ENCODE measurements around the gene MRPL52. TPM values are rescaled to one million over a fixed set of nuclear protein-coding genes. Genes with fewer than 3 reads are reported as not detected.

The MRPL52 gene
- total and polyA plus RNA-seq, 2 of the 13 experiments (the other 11 are each of a cell fraction or from before 2014, with no cell fraction given), result 118 to 329 TPM

- TF ChIP-seq NCOA2 (CRISPR knock-in tag; IDR thresholded peaks at IDR 0.05), result no peak
- no peak for TF ChIP-seq ELF1 (CRISPR knock-in tag; IDR thresholded peaks at IDR 0.05)
- TF ChIP-seq HNF4G (IDR thresholded peaks at IDR 0.05; ENCODE audit: borderline replicate concordance, low read depth, low read length), result peak; percentile 81
- 0 out of 2 replicates have a peak, but pooled peaks have one; percentile 35 for TF ChIP-seq HNF4G (CRISPR knock-in tag; IDR thresholded peaks at IDR 0.05; ENCODE audit: borderline replicate concordance, low read depth)
- TF ChIP-seq CERS6 (CRISPR knock-in tag; IDR thresholded peaks at IDR 0.05), result no peak
- TF ChIP-seq HDAC1 (CRISPR knock-in tag; IDR thresholded peaks at IDR 0.05), result no peak
- TF ChIP-seq CEBPB (IDR thresholded peaks at IDR 0.05; ENCODE audit: borderline replicate concordance, low read depth, low read length), result peak; percentile 71
- no peak for TF ChIP-seq ELF4 (CRISPR knock-in tag; IDR thresholded peaks at IDR 0.05; ENCODE audit: borderline replicate concordance)
- no peak for TF ChIP-seq TBX2 (CRISPR knock-in tag; IDR thresholded peaks at IDR 0.05; ENCODE audit: borderline replicate concordance)
- TF ChIP-seq POLR2AphosphoS5 (IDR thresholded peaks at IDR 0.05; ENCODE audit: low read depth, low read length), result no peak
- no peak for TF ChIP-seq HNF1B (CRISPR knock-in tag; IDR thresholded peaks at IDR 0.05)
- TF ChIP-seq ZBTB42 (CRISPR knock-in tag; IDR thresholded peaks at IDR 0.05), result no peak
- TF ChIP-seq MXD1 (CRISPR knock-in tag; IDR thresholded peaks at IDR 0.05), result no peak; the same call in 1 of the 2 replicates
- TF ChIP-seq THAP11 (CRISPR knock-in tag; IDR thresholded peaks at IDR 0.05), result peak; percentile 36; the same call in 1 of the 2 replicates
- TF ChIP-seq ZNF644 (CRISPR knock-in tag; IDR thresholded peaks at IDR 0.05; ENCODE audit: low read depth), result no peak
- 0 out of 2 replicates have a peak, but pooled peaks have one; percentile 82 for TF ChIP-seq CHCHD3 (CRISPR knock-in tag; IDR thresholded peaks at IDR 0.05)
- TF ChIP-seq ZNF792 (CRISPR knock-in tag; IDR thresholded peaks at IDR 0.05), result no peak
- TF ChIP-seq AHDC1 (CRISPR knock-in tag; IDR thresholded peaks at IDR 0.05; ENCODE audit: borderline replicate concordance), result no peak
- TF ChIP-seq ZNF460 (CRISPR knock-in tag; IDR thresholded peaks at IDR 0.05; ENCODE audit: borderline replicate concordance), result no peak
Observed at GRCh38 chr14:22814941-22815713, 14.6 kb upstream of the MRPL52 start, which contains the start of gene SLC7A7 (continued).

Data from HepG2 (cell line).